ENCODE measurements around the gene SUN5. TPM values are rescaled to one million over a fixed set of nuclear protein-coding genes. Genes with fewer than 3 reads are reported as not detected.

SUN5 gene
- total and polyA plus RNA-seq, 2 of the 8 experiments (the other 6 are each of a cell fraction or from before 2014, with no cell fraction given): not detected

DNA sequence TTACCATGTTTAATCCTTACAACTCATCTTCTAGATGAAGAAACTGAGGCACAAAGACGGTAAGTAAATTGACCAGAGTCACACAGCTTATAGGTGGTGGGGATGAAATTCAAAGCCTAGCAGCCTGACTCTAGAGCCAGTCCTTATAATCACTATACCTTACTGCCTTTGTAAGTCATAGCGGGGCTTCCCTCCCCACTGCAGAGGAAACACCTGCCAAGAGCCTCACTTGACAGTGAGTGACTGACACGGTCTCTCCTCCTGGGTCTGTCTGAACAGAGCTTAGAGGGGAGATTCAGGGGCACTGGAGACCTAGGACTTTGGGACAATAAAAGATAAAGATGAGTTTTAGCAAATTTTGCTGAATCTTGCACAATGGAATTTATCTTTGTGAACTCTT lies 12.8 kb downstream of the SUN5 start:
- no peaks in the 10 kb centered on the region for H3K79me2 ChIP-seq (ENCODE audit: control insufficient read depth in 1 of 2, insufficient read depth in 2 of 2, low read length in 2 of 2)
- no peak overlapping the region for H2BK20ac ChIP-seq (ENCODE audit: low read length)
- no peak overlapping the region for H3K4me2 ChIP-seq (ENCODE audit: insufficient read depth in 1 of 2, low read depth in 2 of 2, low read length in 2 of 2)
- H3K27ac ChIP-seq (ENCODE audit: low read depth, low read length): no peak overlapping the region
- H3K36me3 ChIP-seq (ENCODE audit: control insufficient read depth in 2 of 4, insufficient read depth in 4 of 4, low read length in 3 of 4): no peaks in the 10 kb centered on the region
- FAIRE-seq (no peak), DNase-seq (ENCODE audit: low read depth in 1 of 2, low spot score in 2 of 2) (no peak)
- H4K91ac ChIP-seq (replicated peaks; ENCODE audit: insufficient read length, low read length): no peak overlapping the region
- no peak overlapping the region for H2BK15ac ChIP-seq (ENCODE audit: low read length)
- 78% methylated on average over 3 of the region's 3 CpGs; no CpG with 5 or more reads in 1 of the 2 experiments for WGBS, 2 experiments (ENCODE audit: extremely low coverage in 1 of 2, insufficient coverage in 1 of 2, insufficient read length in 1 of 2, insufficient replicate concordance in 2 of 2, low coverage in 1 of 2, low lambda C conversion rate in 2 of 2, missing lambda C conversion rate in 1 of 2)
- H3K9ac ChIP-seq (replicated peaks in 1 of 4; ENCODE audit: extremely low read depth in 1 of 4, low read depth in 3 of 4, low read length in 3 of 4): no peak overlapping the region
- no peak overlapping the region for H2AFZ ChIP-seq (ENCODE audit: low read length)
- no peak overlapping the region for H3K56ac ChIP-seq (replicated peaks; ENCODE audit: insufficient read length, low read depth, low read length)
- no peak overlapping the region for H3K14ac ChIP-seq (ENCODE audit: insufficient read length)
- no peaks in the 10 kb centered on the region for H3K79me1 ChIP-seq (ENCODE audit: low read depth, low read length)
- ChIA-PET POLR2A (ENCODE audit: partially characterized antibody) (no interaction called here), CTCF (ENCODE audit: partially characterized antibody) (interaction anchor here (0.8 to 2.2 kb wide), 5 partner anchors 8 to 68 kb away, joined by 3 to 10 read pairs (median 5); partner anchors contain the start of gene SUN5)
- no peak overlapping the region for H4K5ac ChIP-seq (ENCODE audit: insufficient read length, low read depth, low read length)
- H3K9me3 ChIP-seq (ENCODE audit: insufficient read depth in 2 of 2, low read depth in 1 of 2, low read length in 1 of 2): no peaks in the 10 kb centered on the region
- H3K4ac ChIP-seq (replicated peaks; ENCODE audit: insufficient read length, low read depth, low read length): no peak overlapping the region
- no peak overlapping the region for H3K18ac ChIP-seq (ENCODE audit: extremely low read depth, low read length)
- no peak overlapping the region for H2BK120ac ChIP-seq (replicated peaks; ENCODE audit: low read depth, low read length)
- no peak overlapping the region for H4K8ac ChIP-seq (ENCODE audit: extremely low read depth, insufficient read depth, low read length)
- no peaks in the 10 kb centered on the region; a peak in 1 of 7 replicates for H3K4me1 ChIP-seq (replicated peaks in 1 of 4; ENCODE audit: control insufficient read depth in 3 of 4, insufficient read depth in 4 of 4, low read length in 3 of 4)
- H2BK12ac ChIP-seq (ENCODE audit: low read depth, low read length): no peak overlapping the region
- H3K23ac ChIP-seq (ENCODE audit: insufficient read length): no peak overlapping the region
- no peaks in the 10 kb centered on the region; the same call in 1 of the 2 replicates for H3K23me2 ChIP-seq (ENCODE audit: low read depth, low read length)
- H3K4me3 ChIP-seq (ENCODE audit: extremely low read depth in 1 of 4, insufficient read depth in 2 of 4, low read depth in 3 of 4, low read length in 4 of 4): no peak overlapping the region
- H2AK5ac ChIP-seq (ENCODE audit: low read depth, low read length): no peak overlapping the region
- H4K20me1 ChIP-seq (replicated peaks in 1 of 2; ENCODE audit: control insufficient read depth in 1 of 2, insufficient read depth in 2 of 2, low read length in 2 of 2): no peaks in the 10 kb centered on the region
- H3K27me3 ChIP-seq (replicated peaks in 1 of 4; ENCODE audit: control insufficient read depth in 3 of 4, extremely low read depth in 1 of 4, insufficient read depth in 3 of 4, low read length in 3 of 4): no peaks in the 10 kb centered on the region
- H2BK5ac ChIP-seq (ENCODE audit: low read depth, low read length): no peak overlapping the region
- TF ChIP-seq, protein P1, sequence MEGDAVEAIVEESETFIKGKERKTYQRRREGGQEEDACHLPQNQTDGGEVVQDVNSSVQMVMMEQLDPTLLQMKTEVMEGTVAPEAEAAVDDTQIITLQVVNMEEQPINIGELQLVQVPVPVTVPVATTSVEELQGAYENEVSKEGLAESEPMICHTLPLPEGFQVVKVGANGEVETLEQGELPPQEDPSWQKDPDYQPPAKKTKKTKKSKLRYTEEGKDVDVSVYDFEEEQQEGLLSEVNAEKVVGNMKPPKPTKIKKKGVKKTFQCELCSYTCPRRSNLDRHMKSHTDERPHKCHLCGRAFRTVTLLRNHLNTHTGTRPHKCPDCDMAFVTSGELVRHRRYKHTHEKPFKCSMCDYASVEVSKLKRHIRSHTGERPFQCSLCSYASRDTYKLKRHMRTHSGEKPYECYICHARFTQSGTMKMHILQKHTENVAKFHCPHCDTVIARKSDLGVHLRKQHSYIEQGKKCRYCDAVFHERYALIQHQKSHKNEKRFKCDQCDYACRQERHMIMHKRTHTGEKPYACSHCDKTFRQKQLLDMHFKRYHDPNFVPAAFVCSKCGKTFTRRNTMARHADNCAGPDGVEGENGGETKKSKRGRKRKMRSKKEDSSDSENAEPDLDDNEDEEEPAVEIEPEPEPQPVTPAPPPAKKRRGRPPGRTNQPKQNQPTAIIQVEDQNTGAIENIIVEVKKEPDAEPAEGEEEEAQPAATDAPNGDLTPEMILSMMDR (IDR thresholded peaks at IDR 0.05; ENCODE audit: control extremely low read depth in 1 of 3, insufficient read depth in 1 of 3, low read depth in 1 of 3, low read length in 3 of 3): no peak
- no peak for TF ChIP-seq MAFK (IDR thresholded peaks at IDR 0.05; ENCODE audit: low read depth, low read length)
- no peak for TF ChIP-seq KDM1A (IDR thresholded peaks at IDR 0.05; ENCODE audit: borderline replicate concordance, low read length)
- TF ChIP-seq POU5F1 (IDR thresholded peaks at IDR 0.05; ENCODE audit: low read depth, low read length): no peak
- no peak for TF ChIP-seq RNF2 (IDR thresholded peaks at IDR 0.05; ENCODE audit: borderline replicate concordance, low read depth, low read length, missing control alignments, poor library complexity, severe bottlenecking)
- no peak for TF ChIP-seq CEBPB (IDR thresholded peaks at IDR 0.05; ENCODE audit: low read depth, low read length)
- no peak for TF ChIP-seq SP2 (IDR thresholded peaks at IDR 0.05; ENCODE audit: low read length)
- TF ChIP-seq CHD1 (IDR thresholded peaks at IDR 0.05; ENCODE audit: low read depth, low read length): no peak
- TF ChIP-seq POLR2AphosphoS5 (IDR thresholded peaks at IDR 0.05; ENCODE audit: low read depth, low read length): no peak
- no peak for TF ChIP-seq BCL11A (IDR thresholded peaks at IDR 0.05; ENCODE audit: low read depth in 2 of 2, low read length in 2 of 2)
- no peak for TF ChIP-seq BRCA1 (IDR thresholded peaks at IDR 0.05; ENCODE audit: low read depth, low read length)
- TF ChIP-seq SP4 (IDR thresholded peaks at IDR 0.05; ENCODE audit: low read length): no peak
